Endothelial cell (in vitro differentiated cells): ENCODE data around the gene BTBD3. TPM values are rescaled to one million over a fixed set of nuclear protein-coding genes. Genes with fewer than 3 reads are reported as not detected.

Source experiments
- DNase-seq: peaks from one replicate; pipeline ENCODE4 v3.0.0; 2021; ENCODE audit warnings: low spot score
- H3K27ac Mint-ChIP-seq: one replicate; pipeline ENCODE4 v1.8.0; 2021; ENCODE audit warnings: mixed read lengths, inconsistent platforms; ENCODE audit not compliant: unreplicated experiment
- H3K27me3 Mint-ChIP-seq: one replicate; pipeline ENCODE4 v1.8.0; 2021; ENCODE audit warnings: mild to moderate bottlenecking, moderate library complexity, mixed read lengths, inconsistent platforms; ENCODE audit not compliant: unreplicated experiment
- H3K36me3 Mint-ChIP-seq: one replicate; pipeline ENCODE4 v1.8.0; 2021; ENCODE audit warnings: mild to moderate bottlenecking, low read depth, mixed read lengths, inconsistent platforms; ENCODE audit not compliant: unreplicated experiment
- H3K4me1 Mint-ChIP-seq: one replicate; pipeline ENCODE4 v1.8.0; 2021; ENCODE audit warnings: mild to moderate bottlenecking, mixed read lengths, inconsistent platforms; ENCODE audit not compliant: unreplicated experiment
- H3K4me3 Mint-ChIP-seq: one replicate; pipeline ENCODE4 v1.8.0; 2021; ENCODE audit warnings: mild to moderate bottlenecking, mixed read lengths, inconsistent platforms; ENCODE audit not compliant: unreplicated experiment
- H3K9me3 Mint-ChIP-seq: one replicate; pipeline ENCODE4 v1.8.0; 2021; ENCODE audit warnings: mixed read lengths, inconsistent platforms; ENCODE audit not compliant: unreplicated experiment
- CTCF ChIP-seq: fragments of 200-600 bp; sonication (generic); IDR thresholded peaks from one replicate; pipeline ENCODE4 v1.5.0; 2021; ENCODE audit warnings: antibody characterized with exemption; ENCODE audit not compliant: unreplicated experiment
- total RNA-seq: library from RNA; stranded (reverse); fragmentation: NEBNext Ultra II Directional; extraction: Animal tissue kit (Norgen Biotek cat#: 25700); gene quantifications from one replicate; pipeline ENCODE4 v1.2.1, GENCODE V29; 2021; ENCODE audit not compliant: unreplicated experiment

Gene BTBD3
- total RNA-seq, 1 donor from 2014 or later = 56.0 TPM

GRCh38 chr20:11958855-11959254 lies 41.2 kb downstream of the BTBD3 start:
- no peak for DNase-seq
- TF ChIP-seq CTCF = no peak
- H3K27me3 Mint-ChIP-seq = peaks cover 4% of the 10 kb centered on the region

GRCh38 chr20:11965602-11966001 lies 47.9 kb downstream of the BTBD3 start:
- no peak for DNase-seq
- no peak for TF ChIP-seq CTCF
- Mint-ChIP-seq H3K36me3 (no peaks in the 10 kb centered on the region), H3K9me3 (no peaks in the 10 kb centered on the region), H3K4me3 (no peak overlapping the region), H3K27me3 (peaks cover 2% of the 10 kb centered on the region), H3K4me1 (no peaks in the 10 kb centered on the region), H3K27ac (no peak overlapping the region)

More at GRCh38 chr20:11958855-11959254, 41.2 kb downstream of the BTBD3 start:
- H3K4me3 Mint-ChIP-seq = no peak overlapping the region
- H3K4me1 Mint-ChIP-seq = no peaks in the 10 kb centered on the region
- H3K36me3 Mint-ChIP-seq = peaks cover 7% of the 10 kb centered on the region
- H3K9me3 Mint-ChIP-seq = peaks cover 8% of the 10 kb centered on the region
- no peak overlapping the region for H3K27ac Mint-ChIP-seq

GRCh38 chr20:11966186-11966585 lies 48.5 kb downstream of the BTBD3 start:
- no peaks in the 10 kb centered on the region for H3K4me1 Mint-ChIP-seq
- H3K4me3 Mint-ChIP-seq = no peak overlapping the region
- DNase-seq = no peak
- no peak for TF ChIP-seq CTCF
- peaks cover 2% of the 10 kb centered on the region for H3K27me3 Mint-ChIP-seq
- H3K27ac Mint-ChIP-seq = no peak overlapping the region
- H3K36me3 Mint-ChIP-seq = no peaks in the 10 kb centered on the region
- H3K9me3 Mint-ChIP-seq = no peaks in the 10 kb centered on the region

DNA sequence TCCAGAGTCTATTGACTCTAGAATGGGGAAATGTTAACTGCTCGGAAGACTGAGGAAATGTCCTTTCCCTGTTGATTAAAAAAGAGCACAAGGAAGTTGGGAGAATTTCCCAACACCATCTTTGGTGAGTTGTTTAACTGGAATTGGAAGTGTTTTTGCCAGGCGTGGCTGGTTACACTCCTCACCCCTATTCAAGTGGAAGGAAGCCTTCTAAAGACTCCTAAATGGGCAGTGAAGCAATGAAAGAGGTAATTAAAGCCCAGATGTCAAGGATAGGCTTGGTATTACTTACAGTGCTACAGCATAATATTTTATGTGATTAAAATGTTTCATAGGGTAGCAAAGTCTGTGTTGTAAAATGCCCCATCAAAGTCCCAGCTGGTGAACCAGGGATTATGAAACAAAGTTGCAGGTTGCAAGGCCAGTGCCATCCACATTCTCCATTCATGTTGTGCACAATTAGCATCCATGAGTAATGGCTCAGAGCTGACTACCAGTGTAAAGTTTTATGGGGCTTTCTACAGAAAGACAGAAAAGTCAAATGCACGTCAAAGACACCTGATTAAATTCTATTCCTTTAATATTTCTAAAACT lies 52.6 kb downstream of the BTBD3 start:
- peaks cover 6% of the 10 kb centered on the region for H3K4me1 Mint-ChIP-seq
- H3K9me3 Mint-ChIP-seq = no peaks in the 10 kb centered on the region
- DNase-seq = no peak
- no peaks in the 10 kb centered on the region for H3K27me3 Mint-ChIP-seq
- H3K36me3 Mint-ChIP-seq = no peaks in the 10 kb centered on the region
- no peak for TF ChIP-seq CTCF
- no peak overlapping the region for H3K4me3 Mint-ChIP-seq
- H3K27ac Mint-ChIP-seq = no peak overlapping the region

GRCh38 chr20:11972478-11972877 lies 54.8 kb downstream of the BTBD3 start:
- no peaks in the 10 kb centered on the region for H3K9me3 Mint-ChIP-seq
- no peaks in the 10 kb centered on the region for H3K36me3 Mint-ChIP-seq
- no peak for DNase-seq
- H3K27ac Mint-ChIP-seq = no peak overlapping the region
- no peak for TF ChIP-seq CTCF
- no peaks in the 10 kb centered on the region for H3K27me3 Mint-ChIP-seq
- no peak overlapping the region for H3K4me3 Mint-ChIP-seq
- H3K4me1 Mint-ChIP-seq = peaks cover 6% of the 10 kb centered on the region
